GM12892 (cell line): ENCODE data around the gene SNX15.

Source experiments
- POLR2A ChIP-seq: IDR thresholded peaks from 2 replicates; pipeline ENCODE4 v1.6.1; 2011; ENCODE audit warnings: low read depth, low read length, control low read depth
- TAF1 ChIP-seq: IDR thresholded peaks from 2 replicates; pipeline ENCODE4 v1.6.1; 2011; ENCODE audit warnings: low read depth, mild to moderate bottlenecking, control low read depth, low read length, borderline replicate concordance

GRCh38 chr11:64996327-64996709 lies 30.9 kb upstream of the SNX15 start:
- no peak for TF ChIP-seq TAF1
- TF ChIP-seq POLR2A, result no peak
